HepG2 (cell line): ENCODE measurements around the gene TNFRSF6B. TPM values are rescaled to one million over a fixed set of nuclear protein-coding genes. Genes with fewer than 3 reads are reported as not detected.

Experiments
- AHR ChIP-seq: IDR thresholded peaks from 2 replicates; pipeline ENCODE4 v1.6.1; 2018; ENCODE audit warnings: missing genetic modification reagents, missing compliant biosample characterization
- CBX5 ChIP-seq: sonication (generic); formaldehyde crosslinking; IDR thresholded peaks from 2 replicates; pipeline ENCODE4 v1.4.0; 2020; ENCODE audit warnings: missing genetic modification reagents, borderline replicate concordance
- CEBPB ChIP-seq: IDR thresholded peaks from 2 replicates; pipeline ENCODE4 v1.6.1; 2011; ENCODE audit warnings: low read depth, low read length, improper control_type of control experiment, borderline replicate concordance
- CENPT ChIP-seq: sonication (generic); formaldehyde crosslinking; IDR thresholded peaks from 2 replicates; pipeline ENCODE4 v1.8.0; 2022; ENCODE audit warnings: low read depth, mild to moderate bottlenecking, moderate library complexity, missing genetic modification reagents
- ELF4 ChIP-seq: sonication (generic); formaldehyde crosslinking; IDR thresholded peaks from 2 replicates; pipeline ENCODE4 v1.5.0; 2020; ENCODE audit warnings: missing genetic modification reagents, mild to moderate bottlenecking, moderate library complexity, borderline replicate concordance
- HDAC1 ChIP-seq: sonication (generic); formaldehyde crosslinking; IDR thresholded peaks from 2 replicates; pipeline ENCODE4 v1.5.1; 2020; ENCODE audit warnings: mild to moderate bottlenecking, missing genetic modification reagents
- IKZF4 ChIP-seq: sonication (generic); formaldehyde crosslinking; IDR thresholded peaks from 2 replicates; pipeline ENCODE4 v1.5.1; 2020; ENCODE audit warnings: borderline replicate concordance, mild to moderate bottlenecking, low read depth, missing genetic modification reagents; ENCODE audit errors: not compliant biosample characterization
- JUN ChIP-seq: sonication (generic); formaldehyde crosslinking; IDR thresholded peaks from 2 replicates; pipeline ENCODE4 v1.4.0; 2020; ENCODE audit warnings: mild to moderate bottlenecking, missing genetic modification reagents
- MEIS1 ChIP-seq: sonication (generic); formaldehyde crosslinking; IDR thresholded peaks from 2 replicates; pipeline ENCODE4 v1.9.0; 2021; ENCODE audit warnings: mild to moderate bottlenecking, missing genetic modification reagents, moderate library complexity, borderline replicate concordance
- YEATS4 ChIP-seq: sonication (generic); formaldehyde crosslinking; IDR thresholded peaks from 2 replicates; pipeline ENCODE4 v1.4.0; 2020; ENCODE audit warnings: missing genetic modification reagents, borderline replicate concordance
- ZC3H13 ChIP-seq: sonication (generic); formaldehyde crosslinking; IDR thresholded peaks from 2 replicates; pipeline ENCODE4 v1.8.1; 2023; ENCODE audit warnings: mild to moderate bottlenecking, missing genetic modification reagents, moderate library complexity
- ZNF274 ChIP-seq: sonication (generic); formaldehyde crosslinking; IDR thresholded peaks from 2 replicates; pipeline ENCODE4 v1.5.1; 2020; ENCODE audit warnings: mild to moderate bottlenecking, missing genetic modification reagents
- ZNF3 ChIP-seq: IDR thresholded peaks from 2 replicates; pipeline ENCODE4 v1.7.0; 2017; ENCODE audit warnings: inconsistent platforms
- ZNF780A ChIP-seq: sonication (generic); formaldehyde crosslinking; IDR thresholded peaks from 2 replicates; pipeline ENCODE4 v1.8.0; 2022; ENCODE audit warnings: mild to moderate bottlenecking, missing genetic modification reagents, moderate library complexity
- polyA plus RNA-seq, 8 experiments: library from polyadenylated mRNA; depleted of rRNA in 3 of 8; stranded (reverse) in 7 of 8; unstranded in 1 of 8; fragments of >200 nt; fragmentation: Illumina TruSeq in 4 of 8; extraction: Trizol in 4 of 8; gene quantifications; 2 replicates each; pipeline versions ENCODE4 v1.2.1 to v1.2.3, GENCODE V29; 2011 to 2016; ENCODE audit warnings: low read depth in 4 of 8, missing spikeins in 1 of 8, mixed read lengths in 1 of 8; ENCODE audit not compliant: insufficient read depth in 1 of 8
- total RNA-seq, 5 experiments: library from RNA; depleted of rRNA; stranded (reverse); fragments of >200 nt; fragmentation: Illumina TruSeq; extraction: Trizol; gene quantifications; 2 replicates each; pipeline ENCODE4 v1.2.3, GENCODE V29; 2016; ENCODE audit warnings: low read depth in 1 of 5
- TF ChIP-seq, protein P1 (sequence below): sonication (generic); formaldehyde crosslinking; IDR thresholded peaks from one replicate; pipeline ENCODE4 v1.5.1; 2020; ENCODE audit warnings: mild to moderate bottlenecking, missing genetic modification reagents; ENCODE audit errors: not compliant biosample characterization
- TF ChIP-seq, protein P2 (sequence below): sonication (generic); formaldehyde crosslinking; IDR thresholded peaks from 2 replicates; pipeline ENCODE4 v1.5.0; 2020; ENCODE audit warnings: missing genetic modification reagents
- TF ChIP-seq, protein P3 (sequence below): sonication (generic); formaldehyde crosslinking; IDR thresholded peaks from 2 replicates; pipeline ENCODE4 v1.4.0; 2020; ENCODE audit warnings: missing genetic modification reagents

Gene TNFRSF6B
- total and polyA plus RNA-seq, 2 of the 13 experiments (the other 11 are each of a cell fraction or from before 2014, with no cell fraction given): 0.24 TPM; not detected in 1

DNA sequence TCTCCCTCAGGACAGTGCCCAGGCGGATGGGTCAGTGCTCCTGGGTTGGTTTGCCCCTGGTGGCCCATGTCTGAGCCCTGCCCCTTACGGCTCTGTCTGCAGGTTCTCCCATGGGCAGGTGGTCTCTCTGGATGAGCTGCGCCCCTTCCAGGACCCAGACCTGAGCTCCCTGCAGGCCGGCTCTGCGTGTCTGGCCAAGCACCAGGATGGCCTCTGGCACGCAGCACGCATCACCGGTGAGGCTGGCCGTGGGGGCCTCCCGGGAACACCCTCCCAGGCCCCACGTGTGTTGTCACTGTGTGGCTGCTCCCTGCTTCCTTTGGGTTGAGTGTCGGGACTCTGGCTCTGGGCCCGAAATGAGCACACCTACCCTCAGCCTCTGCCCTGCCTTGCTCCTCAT is 36.7 kb downstream of the TNFRSF6B start (continued):
- TF ChIP-seq, protein P1, sequence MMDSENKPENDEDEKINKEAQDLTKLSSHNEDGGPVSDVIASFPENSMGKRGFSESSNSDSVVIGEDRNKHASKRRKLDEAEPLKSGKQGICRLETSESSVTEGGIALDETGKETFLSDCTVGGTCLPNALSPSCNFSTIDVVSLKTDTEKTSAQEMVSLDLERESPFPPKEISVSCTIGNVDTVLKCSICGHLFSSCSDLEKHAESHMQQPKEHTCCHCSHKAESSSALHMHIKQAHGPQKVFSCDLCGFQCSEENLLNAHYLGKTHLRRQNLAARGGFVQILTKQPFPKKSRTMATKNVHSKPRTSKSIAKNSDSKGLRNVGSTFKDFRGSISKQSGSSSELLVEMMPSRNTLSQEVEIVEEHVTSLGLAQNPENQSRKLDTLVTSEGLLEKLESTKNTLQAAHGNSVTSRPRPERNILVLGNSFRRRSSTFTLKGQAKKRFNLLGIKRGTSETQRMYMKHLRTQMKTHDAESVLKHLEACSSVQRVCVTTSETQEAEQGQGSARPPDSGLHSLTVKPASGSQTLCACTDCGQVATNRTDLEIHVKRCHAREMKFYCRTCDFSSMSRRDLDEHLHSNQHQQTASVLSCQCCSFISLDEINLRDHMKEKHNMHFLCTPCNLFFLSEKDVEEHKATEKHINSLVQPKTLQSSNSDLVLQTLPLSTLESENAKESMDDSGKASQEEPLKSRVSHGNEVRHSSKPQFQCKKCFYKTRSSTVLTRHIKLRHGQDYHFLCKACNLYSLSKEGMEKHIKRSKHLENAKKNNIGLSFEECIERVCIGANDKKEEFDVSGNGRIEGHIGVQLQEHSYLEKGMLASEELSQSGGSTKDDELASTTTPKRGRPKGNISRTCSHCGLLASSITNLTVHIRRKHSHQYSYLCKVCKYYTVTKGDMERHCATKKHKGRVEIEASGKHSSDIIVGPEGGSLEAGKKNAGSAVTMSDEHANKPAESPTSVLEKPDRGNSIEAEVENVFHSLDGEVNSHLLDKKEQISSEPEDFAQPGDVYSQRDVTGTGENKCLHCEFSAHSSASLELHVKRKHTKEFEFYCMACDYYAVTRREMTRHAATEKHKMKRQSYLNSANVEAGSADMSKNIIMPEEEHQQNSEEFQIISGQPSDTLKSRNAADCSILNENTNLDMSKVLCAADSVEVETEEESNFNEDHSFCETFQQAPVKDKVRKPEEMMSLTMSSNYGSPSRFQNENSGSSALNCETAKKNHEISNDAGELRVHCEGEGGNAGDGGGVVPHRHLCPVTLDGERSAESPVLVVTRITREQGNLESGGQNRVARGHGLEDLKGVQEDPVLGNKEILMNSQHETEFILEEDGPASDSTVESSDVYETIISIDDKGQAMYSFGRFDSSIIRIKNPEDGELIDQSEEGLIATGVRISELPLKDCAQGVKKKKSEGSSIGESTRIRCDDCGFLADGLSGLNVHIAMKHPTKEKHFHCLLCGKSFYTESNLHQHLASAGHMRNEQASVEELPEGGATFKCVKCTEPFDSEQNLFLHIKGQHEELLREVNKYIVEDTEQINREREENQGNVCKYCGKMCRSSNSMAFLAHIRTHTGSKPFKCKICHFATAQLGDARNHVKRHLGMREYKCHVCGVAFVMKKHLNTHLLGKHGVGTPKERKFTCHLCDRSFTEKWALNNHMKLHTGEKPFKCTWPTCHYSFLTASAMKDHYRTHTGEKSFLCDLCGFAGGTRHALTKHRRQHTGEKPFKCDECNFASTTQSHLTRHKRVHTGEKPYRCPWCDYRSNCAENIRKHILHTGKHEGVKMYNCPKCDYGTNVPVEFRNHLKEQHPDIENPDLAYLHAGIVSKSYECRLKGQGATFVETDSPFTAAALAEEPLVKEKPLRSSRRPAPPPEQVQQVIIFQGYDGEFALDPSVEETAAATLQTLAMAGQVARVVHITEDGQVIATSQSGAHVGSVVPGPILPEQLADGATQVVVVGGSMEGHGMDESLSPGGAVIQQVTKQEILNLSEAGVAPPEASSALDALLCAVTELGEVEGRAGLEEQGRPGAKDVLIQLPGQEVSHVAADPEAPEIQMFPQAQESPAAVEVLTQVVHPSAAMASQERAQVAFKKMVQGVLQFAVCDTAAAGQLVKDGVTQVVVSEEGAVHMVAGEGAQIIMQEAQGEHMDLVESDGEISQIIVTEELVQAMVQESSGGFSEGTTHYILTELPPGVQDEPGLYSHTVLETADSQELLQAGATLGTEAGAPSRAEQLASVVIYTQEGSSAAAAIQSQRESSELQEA: no peak
- TF ChIP-seq ZNF3 (CRISPR knock-in tag): no peak
- TF ChIP-seq AHR (CRISPR knock-in tag): no peak
- TF ChIP-seq ZNF274 (CRISPR knock-in tag): no peak
- no peak for TF ChIP-seq IKZF4 (CRISPR knock-in tag)
- TF ChIP-seq YEATS4 (CRISPR knock-in tag): no peak
- no peak for TF ChIP-seq CEBPB
- TF ChIP-seq JUN (CRISPR knock-in tag): no peak
- TF ChIP-seq, protein P2, sequence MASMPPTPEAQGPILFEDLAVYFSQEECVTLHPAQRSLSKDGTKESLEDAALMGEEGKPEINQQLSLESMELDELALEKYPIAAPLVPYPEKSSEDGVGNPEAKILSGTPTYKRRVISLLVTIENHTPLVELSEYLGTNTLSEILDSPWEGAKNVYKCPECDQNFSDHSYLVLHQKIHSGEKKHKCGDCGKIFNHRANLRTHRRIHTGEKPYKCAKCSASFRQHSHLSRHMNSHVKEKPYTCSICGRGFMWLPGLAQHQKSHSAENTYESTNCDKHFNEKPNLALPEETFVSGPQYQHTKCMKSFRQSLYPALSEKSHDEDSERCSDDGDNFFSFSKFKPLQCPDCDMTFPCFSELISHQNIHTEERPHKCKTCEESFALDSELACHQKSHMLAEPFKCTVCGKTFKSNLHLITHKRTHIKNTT (CRISPR knock-in tag): no peak
- TF ChIP-seq MEIS1: no peak
- no peak for TF ChIP-seq CBX5 (CRISPR knock-in tag)
- 0 out of 2 replicates have a peak, but pooled peaks have one; percentile 2 for TF ChIP-seq ZNF780A (CRISPR knock-in tag)
- TF ChIP-seq ZC3H13 (CRISPR knock-in tag): no peak
- TF ChIP-seq, protein P3, sequence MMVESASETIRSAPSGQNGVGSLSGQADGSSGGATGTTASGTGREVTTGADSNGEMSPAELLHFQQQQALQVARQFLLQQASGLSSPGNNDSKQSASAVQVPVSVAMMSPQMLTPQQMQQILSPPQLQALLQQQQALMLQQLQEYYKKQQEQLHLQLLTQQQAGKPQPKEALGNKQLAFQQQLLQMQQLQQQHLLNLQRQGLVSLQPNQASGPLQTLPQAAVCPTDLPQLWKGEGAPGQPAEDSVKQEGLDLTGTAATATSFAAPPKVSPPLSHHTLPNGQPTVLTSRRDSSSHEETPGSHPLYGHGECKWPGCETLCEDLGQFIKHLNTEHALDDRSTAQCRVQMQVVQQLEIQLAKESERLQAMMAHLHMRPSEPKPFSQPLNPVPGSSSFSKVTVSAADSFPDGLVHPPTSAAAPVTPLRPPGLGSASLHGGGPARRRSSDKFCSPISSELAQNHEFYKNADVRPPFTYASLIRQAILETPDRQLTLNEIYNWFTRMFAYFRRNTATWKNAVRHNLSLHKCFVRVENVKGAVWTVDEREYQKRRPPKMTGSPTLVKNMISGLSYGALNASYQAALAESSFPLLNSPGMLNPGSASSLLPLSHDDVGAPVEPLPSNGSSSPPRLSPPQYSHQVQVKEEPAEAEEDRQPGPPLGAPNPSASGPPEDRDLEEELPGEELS (CRISPR knock-in tag): no peak
- TF ChIP-seq HDAC1 (CRISPR knock-in tag): no peak
- no peak for TF ChIP-seq ELF4 (CRISPR knock-in tag)
- no peak for TF ChIP-seq CENPT (CRISPR knock-in tag)
